ENCODE results near the gene WDR41. TPM values are rescaled to one million over a fixed set of nuclear protein-coding genes. Genes with fewer than 3 reads are reported as not detected.
"Not testable (repeated sequence)": the region's sequence is repeated elsewhere in the genome, so short reads cannot be mapped to it uniquely, and the experiment has no call there.

WDR41 gene
- total RNA-seq, 1 experiment from 2014 or later: 54.1 TPM

DNA sequence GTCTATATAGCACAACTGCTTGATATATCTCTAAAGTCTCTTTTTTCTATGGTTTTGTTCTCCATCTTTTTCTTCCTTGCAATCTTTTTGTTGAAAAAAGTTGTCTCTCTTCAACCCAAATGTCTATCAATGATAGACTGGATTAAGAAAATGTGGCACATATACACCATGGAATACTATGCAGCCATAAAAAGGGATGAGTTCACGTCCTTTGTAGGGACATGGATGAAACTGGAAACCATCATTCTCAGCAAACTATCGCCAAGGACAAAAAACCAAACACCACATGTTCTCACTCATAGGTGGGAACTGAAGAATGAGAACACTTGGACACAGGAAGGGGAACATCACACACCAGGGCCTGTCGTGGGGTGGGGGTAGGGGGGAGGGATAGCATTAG is 23.2 kb downstream of the WDR41 start:
- H3K27me3 ChIP-seq (ENCODE audit: insufficient read depth, low read length); ATAC-seq; H3K27ac ChIP-seq (ENCODE audit: low read depth, low read length); H3K9ac ChIP-seq (ENCODE audit: low read length); intact Hi-C loops (cut with micrococcal nuclease); RAD21 ChIA-PET (ENCODE audit: low non-redundant PET in 1 of 2, low total read pairs in 2 of 2, uncharacterized antibody in 2 of 2, unreplicated experiment in 2 of 2); H3K4me2 ChIP-seq (ENCODE audit: low read length); BruUV-seq (replicated peaks); H3K9me3 ChIP-seq (ENCODE audit: control insufficient read depth in 1 of 2, insufficient read depth in 1 of 2, low read depth in 1 of 2, low read length in 2 of 2); H3K36me3 ChIP-seq (ENCODE audit: control insufficient read depth in 1 of 2, insufficient read depth in 2 of 2, low read length in 2 of 2); DNase-seq (ENCODE audit: low read depth, low spot score); H4K20me1 ChIP-seq (ENCODE audit: insufficient read depth); CTCF ChIA-PET; H3K4me3 ChIP-seq (replicated peaks in 1 of 2; ENCODE audit: low read depth in 1 of 2, low read length in 2 of 2); H3K4me1 ChIP-seq (ENCODE audit: control insufficient read depth in 1 of 2, insufficient read depth in 2 of 2, low read length in 2 of 2); POLR2A ChIA-PET; H2AFZ ChIP-seq (ENCODE audit: low read depth, low read length, poor library complexity, severe bottlenecking); H3K9me2 ChIP-seq (ENCODE audit: insufficient read depth): not testable (repeated sequence)
- H3K79me2 ChIP-seq (ENCODE audit: insufficient read depth, low read length): peaks cover 16% of the 10 kb centered on the region

DNA sequence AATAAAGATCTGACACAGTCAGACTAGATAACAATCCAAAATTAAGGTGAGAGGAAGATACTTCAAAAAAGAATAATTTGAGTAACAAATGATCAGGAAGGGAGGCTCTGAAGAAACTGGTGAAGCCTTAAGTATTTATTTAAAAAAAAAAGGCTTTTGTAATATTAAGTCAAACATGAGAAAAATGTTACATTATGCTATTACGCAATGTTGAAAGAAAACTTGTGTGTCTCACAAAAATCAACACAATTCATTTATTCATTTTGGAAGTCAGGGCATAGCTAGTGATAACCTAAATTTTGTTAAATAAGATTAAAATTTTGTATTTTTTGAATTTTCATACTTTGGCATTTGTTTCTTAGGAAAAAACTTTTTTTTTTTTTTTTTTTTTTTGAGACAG is 28.2 kb downstream of the WDR41 start:
- ATAC-seq (no peak), DNase-seq (ENCODE audit: low read depth, low spot score) (no peak)
- BruUV-seq (replicated peaks): no TSS peak
- Histone ChIP-seq H2AFZ (ENCODE audit: low read depth, low read length, poor library complexity, severe bottlenecking) (no peak overlapping the region), H3K36me3 (ENCODE audit: control insufficient read depth in 1 of 2, insufficient read depth in 2 of 2, low read length in 2 of 2) (no peaks in the 10 kb centered on the region), H4K20me1 (ENCODE audit: insufficient read depth) (no peaks in the 10 kb centered on the region), H3K4me1 (ENCODE audit: control insufficient read depth in 1 of 2, insufficient read depth in 2 of 2, low read length in 2 of 2) (no peaks in the 10 kb centered on the region), H3K27me3 (ENCODE audit: insufficient read depth, low read length) (no peaks in the 10 kb centered on the region), H3K27ac (ENCODE audit: low read depth, low read length) (no peak overlapping the region), H3K79me2 (ENCODE audit: insufficient read depth, low read length) (peaks cover 12% of the 10 kb centered on the region), H3K9me3 (ENCODE audit: control insufficient read depth in 1 of 2, insufficient read depth in 1 of 2, low read depth in 1 of 2, low read length in 2 of 2) (no peaks in the 10 kb centered on the region), H3K9me2 (ENCODE audit: insufficient read depth) (no peaks in the 10 kb centered on the region), H3K4me2 (ENCODE audit: low read length) (no peak overlapping the region), H3K9ac (ENCODE audit: low read length) (no peak overlapping the region), H3K4me3 (replicated peaks in 1 of 2; ENCODE audit: low read depth in 1 of 2, low read length in 2 of 2) (no peak overlapping the region)
- no peak for TF ChIP-seq RAD21 (IDR thresholded peaks at IDR 0.05; ENCODE audit: low read depth)
- TF ChIP-seq FOSL1 (IDR thresholded peaks at IDR 0.05; ENCODE audit: low read depth): no peak
- TF ChIP-seq POLR2AphosphoS5 (IDR thresholded peaks at IDR 0.05; ENCODE audit: low read depth, low read length): no peak
- TF ChIP-seq CEBPB (IDR thresholded peaks at IDR 0.05; ENCODE audit: low read depth): no peak
- TF ChIP-seq, protein P1, sequence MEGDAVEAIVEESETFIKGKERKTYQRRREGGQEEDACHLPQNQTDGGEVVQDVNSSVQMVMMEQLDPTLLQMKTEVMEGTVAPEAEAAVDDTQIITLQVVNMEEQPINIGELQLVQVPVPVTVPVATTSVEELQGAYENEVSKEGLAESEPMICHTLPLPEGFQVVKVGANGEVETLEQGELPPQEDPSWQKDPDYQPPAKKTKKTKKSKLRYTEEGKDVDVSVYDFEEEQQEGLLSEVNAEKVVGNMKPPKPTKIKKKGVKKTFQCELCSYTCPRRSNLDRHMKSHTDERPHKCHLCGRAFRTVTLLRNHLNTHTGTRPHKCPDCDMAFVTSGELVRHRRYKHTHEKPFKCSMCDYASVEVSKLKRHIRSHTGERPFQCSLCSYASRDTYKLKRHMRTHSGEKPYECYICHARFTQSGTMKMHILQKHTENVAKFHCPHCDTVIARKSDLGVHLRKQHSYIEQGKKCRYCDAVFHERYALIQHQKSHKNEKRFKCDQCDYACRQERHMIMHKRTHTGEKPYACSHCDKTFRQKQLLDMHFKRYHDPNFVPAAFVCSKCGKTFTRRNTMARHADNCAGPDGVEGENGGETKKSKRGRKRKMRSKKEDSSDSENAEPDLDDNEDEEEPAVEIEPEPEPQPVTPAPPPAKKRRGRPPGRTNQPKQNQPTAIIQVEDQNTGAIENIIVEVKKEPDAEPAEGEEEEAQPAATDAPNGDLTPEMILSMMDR (IDR thresholded peaks at IDR 0.05 in 2 of 3, conservative IDR thresholded peaks at IDR 0.05 in 1 of 3; ENCODE audit: borderline replicate concordance in 1 of 3, insufficient read depth in 1 of 3, low read depth in 2 of 3, low read length in 2 of 3): no peak
- no peak for TF ChIP-seq ZBTB33 (IDR thresholded peaks at IDR 0.05; ENCODE audit: extremely low read depth, insufficient replicate concordance, low read length)
- ChIA-PET RAD21 (ENCODE audit: low non-redundant PET in 1 of 2, low total read pairs in 2 of 2, uncharacterized antibody in 2 of 2, unreplicated experiment in 2 of 2) (no interaction called here), CTCF (no interaction called here), POLR2A (no interaction called here)
- intact Hi-C loops (cut with micrococcal nuclease): no loop called here

Measured in HCT116 (cell line).